Testis (tissue), 2 donors: ENCODE data around the gene ASIC1.

Source experiments
- CTCF ChIP-seq, 3 experiments: fragments of 450-650 bp in 2 of 3; fragments of 200-600 bp in 1 of 3; sonication (generic) in 1 of 3; IDR thresholded peaks; one replicate each; pipeline ENCODE4 v1.5.1; 2016 to 2019; ENCODE audit warnings: antibody characterized with exemption in 3 of 3, mild to moderate bottlenecking in 2 of 3, moderate library complexity in 1 of 3
- POLR2A ChIP-seq: fragments of 450-650 bp; IDR thresholded peaks from one replicate; pipeline ENCODE4 v1.6.1; 2017; ENCODE audit warnings: antibody characterized with exemption, mild to moderate bottlenecking, moderate library complexity

- no peak for TF ChIP-seq CTCF (IDR thresholded peaks at IDR 0.05)
- TF ChIP-seq POLR2A = no peak
Measured at GRCh38 chr12:50061946-50062686, 4.7 kb downstream of the ASIC1 start.
